ENCODE results near the gene CCSAP.

CCSAP gene

Small RNA genes lying within 50 kb of the gene (small RNA-seq; reads per million reads assigned to genes)
- 0.08 to 0.13 reads per million in 2 experiments for gene RNU6-180P
